Mucosa of stomach (tissue), 1 donor: Measurements from ENCODE around the gene AUNIP.

Source experiments
- H3K27me3 ChIP-seq: one replicate; pipeline ENCODE4 v1.7.0; 2013; ENCODE audit warnings: mild to moderate bottlenecking, low read length; ENCODE audit not compliant: control insufficient read depth, insufficient read depth
- H3K36me3 ChIP-seq: one replicate; pipeline ENCODE4 v1.7.0; 2013; ENCODE audit warnings: low read length; ENCODE audit not compliant: control insufficient read depth, insufficient read depth
- H3K4me1 ChIP-seq: one replicate; pipeline ENCODE4 v1.7.0; 2013; ENCODE audit warnings: mild to moderate bottlenecking, low read length; ENCODE audit not compliant: control insufficient read depth, insufficient read depth
- H3K4me3 ChIP-seq: one replicate; pipeline ENCODE4 v1.7.0; 2013; ENCODE audit warnings: low read length
- H3K9ac ChIP-seq: one replicate; pipeline ENCODE4 v1.7.0; 2013; ENCODE audit warnings: mild to moderate bottlenecking, low read length, moderate library complexity
- H3K9me3 ChIP-seq: one replicate; pipeline ENCODE4 v1.7.0; 2013; ENCODE audit warnings: mild to moderate bottlenecking, low read length, moderate library complexity; ENCODE audit not compliant: control insufficient read depth
- donor health status: Pancreatic carcinoma.

The AUNIP gene, protein sequence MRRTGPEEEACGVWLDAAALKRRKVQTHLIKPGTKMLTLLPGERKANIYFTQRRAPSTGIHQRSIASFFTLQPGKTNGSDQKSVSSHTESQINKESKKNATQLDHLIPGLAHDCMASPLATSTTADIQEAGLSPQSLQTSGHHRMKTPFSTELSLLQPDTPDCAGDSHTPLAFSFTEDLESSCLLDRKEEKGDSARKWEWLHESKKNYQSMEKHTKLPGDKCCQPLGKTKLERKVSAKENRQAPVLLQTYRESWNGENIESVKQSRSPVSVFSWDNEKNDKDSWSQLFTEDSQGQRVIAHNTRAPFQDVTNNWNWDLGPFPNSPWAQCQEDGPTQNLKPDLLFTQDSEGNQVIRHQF

DNA sequence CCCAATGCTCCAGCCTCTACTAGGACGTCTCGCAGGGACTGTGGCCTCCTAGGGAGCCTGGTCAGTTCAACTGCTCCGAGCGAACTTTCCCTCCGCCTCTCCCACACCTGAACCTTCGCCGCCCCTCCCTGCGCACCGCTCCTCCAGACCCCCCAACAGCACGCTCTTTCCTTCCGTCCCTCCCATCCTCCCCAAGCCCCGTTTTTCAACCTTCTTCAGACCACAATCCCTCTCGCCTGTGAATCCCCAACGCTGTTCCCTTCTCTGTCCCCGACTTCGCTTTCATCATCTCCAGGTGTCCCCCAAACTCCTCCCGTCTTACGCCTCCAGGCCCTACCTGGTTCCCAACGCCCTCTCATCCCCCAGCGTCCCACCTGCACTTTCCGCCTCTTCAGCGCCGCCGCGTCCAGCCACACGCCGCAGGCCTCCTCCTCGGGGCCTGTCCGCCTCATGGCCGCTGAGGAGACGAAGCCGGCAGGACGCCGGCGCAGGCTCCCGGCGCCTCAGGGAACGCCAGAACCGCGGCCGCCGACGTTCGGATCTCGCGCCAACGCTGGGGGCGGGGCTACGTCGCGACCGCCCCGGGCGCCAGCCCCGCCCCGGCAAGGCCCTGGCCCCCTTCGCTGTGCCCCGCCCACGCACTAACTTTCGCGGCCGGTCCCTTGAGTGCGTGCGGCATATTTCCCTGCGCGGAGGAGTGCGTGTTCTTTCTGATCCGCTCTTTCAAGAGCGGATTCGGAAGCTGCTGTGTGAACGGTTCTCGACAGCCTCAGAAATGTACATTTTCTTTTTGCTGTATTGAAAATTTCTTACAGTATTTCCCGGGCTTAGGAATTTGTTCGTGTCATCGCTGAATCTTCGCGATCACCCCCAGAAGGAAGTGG lies at the start of gene AUNIP:
Gene AUNIP (minus strand): TSS at position 552 of the 884 bp plus-strand sequence. CDS start 100 bp downstream, at position 452.
- H3K4me3 ChIP-seq = peak within 1 kb of the TSS; percentile 78
- peaks cover 5% of the 10 kb centered on the region for H3K4me1 ChIP-seq
- peak within 1 kb of the TSS; percentile 77 for H3K9ac ChIP-seq
- no peaks in the 10 kb centered on the region for H3K36me3 ChIP-seq
- no peaks in the 10 kb centered on the region for H3K9me3 ChIP-seq
- H3K27me3 ChIP-seq = no peaks in the 10 kb centered on the region

DNA sequence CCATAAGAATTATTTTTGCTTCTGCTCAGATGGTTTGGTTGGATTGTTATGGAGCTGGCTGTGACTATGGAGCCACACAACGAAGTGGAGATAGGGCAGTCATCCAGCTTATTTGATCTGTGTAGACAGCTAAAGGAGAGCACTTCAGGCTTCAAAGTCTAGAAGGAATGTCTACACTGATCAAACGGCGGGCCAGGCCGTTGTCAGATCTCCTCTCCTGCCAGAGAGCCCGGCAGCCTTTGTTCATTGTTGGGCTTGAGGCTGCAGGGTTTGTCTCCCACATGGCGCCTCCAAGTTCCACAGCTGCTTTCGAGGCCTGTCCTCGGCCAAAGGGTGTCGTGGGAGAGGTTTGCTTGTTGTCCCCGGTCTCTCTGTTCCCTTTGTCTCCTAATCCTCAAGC lies 49.8 kb upstream of the AUNIP start:
- peaks cover 14% of the 10 kb centered on the region for H3K4me1 ChIP-seq
- no peaks in the 10 kb centered on the region for H3K36me3 ChIP-seq
- no peak overlapping the region for H3K4me3 ChIP-seq
- H3K9ac ChIP-seq = no peak overlapping the region
- H3K27me3 ChIP-seq = no peaks in the 10 kb centered on the region
- H3K9me3 ChIP-seq = no peaks in the 10 kb centered on the region

DNA sequence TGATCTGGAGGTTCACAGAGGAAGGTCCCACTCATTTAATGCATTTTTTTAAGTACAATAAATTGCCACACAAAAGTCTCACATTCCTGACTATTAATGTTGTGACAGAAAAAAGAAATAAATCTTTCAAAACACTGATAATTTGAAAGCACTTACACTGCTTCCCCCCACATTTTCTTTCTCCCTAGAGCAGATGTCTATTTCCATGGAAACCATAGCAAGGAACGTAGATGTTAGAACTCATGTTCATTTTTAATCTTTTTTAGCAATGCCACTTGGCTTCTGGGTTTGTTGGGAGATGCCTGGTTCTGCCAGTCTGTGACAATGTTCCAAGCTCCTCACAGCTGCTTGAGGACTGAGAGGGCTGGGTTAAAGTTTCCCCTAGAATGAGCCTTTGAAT lies 48.9 kb upstream of the AUNIP start:
- peaks cover 14% of the 10 kb centered on the region for H3K4me1 ChIP-seq
- no peaks in the 10 kb centered on the region for H3K36me3 ChIP-seq
- H3K27me3 ChIP-seq = no peaks in the 10 kb centered on the region
- H3K9me3 ChIP-seq = no peaks in the 10 kb centered on the region
- H3K9ac ChIP-seq = no peak overlapping the region
- H3K4me3 ChIP-seq = no peak overlapping the region

DNA sequence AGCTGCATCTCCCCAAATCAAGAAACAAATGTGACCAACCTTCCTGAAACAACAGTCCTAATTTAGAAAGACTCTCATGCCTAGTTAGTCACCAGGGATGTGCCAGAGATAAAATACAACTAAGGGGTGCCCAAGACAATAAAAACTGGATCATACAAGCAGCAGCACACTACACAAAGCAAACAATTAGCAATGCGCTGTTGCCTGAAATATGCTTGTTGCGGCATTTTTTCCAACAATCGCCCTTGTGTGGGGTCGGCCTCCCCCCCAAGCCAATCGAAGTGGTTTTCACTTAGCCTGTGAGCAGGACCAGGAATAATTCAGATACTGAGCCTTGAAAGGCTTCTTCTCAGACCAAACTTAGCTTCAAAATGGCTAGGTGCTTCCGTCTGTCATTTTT lies 48.3 kb upstream of the AUNIP start:
- Histone ChIP-seq H3K36me3 (no peaks in the 10 kb centered on the region), H3K27me3 (no peaks in the 10 kb centered on the region), H3K4me1 (peaks cover 14% of the 10 kb centered on the region), H3K4me3 (no peak overlapping the region), H3K9me3 (no peaks in the 10 kb centered on the region), H3K9ac (no peak overlapping the region)

DNA sequence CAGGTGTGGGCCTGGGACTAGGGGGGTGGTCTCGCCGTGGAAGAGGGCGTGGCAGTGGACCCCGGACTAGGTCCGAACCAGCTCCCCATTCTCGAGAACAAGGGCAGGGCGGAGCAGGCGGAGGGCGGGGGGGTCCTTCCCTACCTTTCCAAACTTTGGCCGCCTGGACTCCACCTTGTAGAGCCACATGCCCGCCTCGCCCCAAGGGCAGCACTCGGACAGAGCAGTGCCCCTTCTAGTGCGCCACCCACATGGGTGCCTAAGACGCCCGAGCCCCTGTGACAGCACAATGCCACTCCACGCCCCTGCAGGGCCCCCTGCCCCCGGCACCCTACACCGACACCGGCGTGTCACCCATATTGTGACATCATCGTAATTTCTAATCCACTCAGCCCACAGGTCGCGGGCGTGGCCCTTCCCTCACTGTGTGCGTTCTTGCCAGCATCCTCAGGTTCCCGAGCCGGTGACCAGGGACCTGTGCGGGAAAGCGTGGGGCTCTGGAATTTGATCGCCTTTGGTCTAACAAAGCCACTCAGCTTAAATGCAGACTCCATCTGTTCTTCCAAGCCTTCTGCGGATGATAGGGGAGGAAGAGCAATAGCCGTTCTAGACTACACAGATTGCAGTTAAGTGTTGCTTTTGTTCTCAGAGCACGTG lies 47.5 kb upstream of the AUNIP start:
- H3K27me3 ChIP-seq = no peaks in the 10 kb centered on the region
- peak overlapping the region; percentile 5 for H3K9ac ChIP-seq
- no peak overlapping the region for H3K4me3 ChIP-seq
- H3K9me3 ChIP-seq = no peaks in the 10 kb centered on the region
- no peaks in the 10 kb centered on the region for H3K36me3 ChIP-seq
- H3K4me1 ChIP-seq = peaks cover 14% of the 10 kb centered on the region

DNA sequence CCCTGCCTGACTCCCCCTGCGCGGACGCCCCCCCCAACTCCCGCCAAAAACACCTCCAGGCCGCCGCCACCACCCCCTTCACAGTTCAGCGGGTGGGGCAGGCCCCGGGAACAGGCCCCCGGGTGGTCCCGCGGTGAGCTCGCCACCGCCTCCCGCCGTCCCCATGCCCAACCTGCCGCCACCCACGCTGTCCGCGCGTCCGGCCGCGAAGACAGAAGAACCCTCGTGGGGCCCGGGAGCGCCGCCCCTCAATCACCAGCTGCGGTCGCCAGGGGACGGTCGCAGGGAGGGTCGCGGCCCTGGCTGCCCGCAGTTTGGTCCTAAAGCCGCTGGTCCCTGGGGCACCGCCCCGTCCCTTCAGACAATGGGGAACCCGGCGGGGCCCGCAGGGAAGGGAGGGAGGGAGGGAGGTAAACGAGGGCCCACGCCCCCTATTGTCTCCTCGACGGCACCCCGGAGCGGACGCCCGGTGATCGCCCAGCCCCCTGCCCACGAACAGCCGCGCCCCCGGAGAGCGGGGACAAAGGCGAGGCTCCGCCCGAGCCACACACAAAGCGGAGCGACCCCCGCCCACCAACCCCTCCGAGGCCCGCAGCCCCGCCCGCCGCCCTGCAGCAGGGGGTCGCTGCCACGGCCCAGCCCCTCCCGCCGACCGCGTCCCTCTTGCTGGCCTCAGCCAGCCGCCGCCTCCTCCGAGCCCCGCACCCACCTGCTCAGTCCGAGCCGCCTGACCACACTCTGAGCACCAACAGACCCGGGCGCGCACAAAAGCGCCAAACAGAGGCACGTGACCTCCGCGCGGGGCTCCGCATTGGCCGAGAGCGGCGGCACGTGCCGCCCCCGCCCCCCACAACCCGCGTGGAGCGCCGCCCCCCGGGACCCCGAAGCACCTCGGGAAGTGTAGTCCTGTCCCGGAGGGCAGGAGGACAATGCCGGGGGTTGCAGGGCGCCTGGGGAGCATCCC lies 46.7 kb upstream of the AUNIP start, which contains the start of gene STMN1:
Gene STMN1 (minus strand): TSS at position 740 of the 964 bp plus-strand sequence. CDS start 1,743 bp downstream, outside the sequence.
- Histone ChIP-seq H3K4me3 (peak within 1 kb of the TSS; percentile 53), H3K27me3 (no peaks in the 10 kb centered on the region), H3K9me3 (no peaks in the 10 kb centered on the region), H3K4me1 (peaks cover 14% of the 10 kb centered on the region), H3K9ac (peak within 1 kb of the TSS; percentile 49), H3K36me3 (no peaks in the 10 kb centered on the region)

DNA sequence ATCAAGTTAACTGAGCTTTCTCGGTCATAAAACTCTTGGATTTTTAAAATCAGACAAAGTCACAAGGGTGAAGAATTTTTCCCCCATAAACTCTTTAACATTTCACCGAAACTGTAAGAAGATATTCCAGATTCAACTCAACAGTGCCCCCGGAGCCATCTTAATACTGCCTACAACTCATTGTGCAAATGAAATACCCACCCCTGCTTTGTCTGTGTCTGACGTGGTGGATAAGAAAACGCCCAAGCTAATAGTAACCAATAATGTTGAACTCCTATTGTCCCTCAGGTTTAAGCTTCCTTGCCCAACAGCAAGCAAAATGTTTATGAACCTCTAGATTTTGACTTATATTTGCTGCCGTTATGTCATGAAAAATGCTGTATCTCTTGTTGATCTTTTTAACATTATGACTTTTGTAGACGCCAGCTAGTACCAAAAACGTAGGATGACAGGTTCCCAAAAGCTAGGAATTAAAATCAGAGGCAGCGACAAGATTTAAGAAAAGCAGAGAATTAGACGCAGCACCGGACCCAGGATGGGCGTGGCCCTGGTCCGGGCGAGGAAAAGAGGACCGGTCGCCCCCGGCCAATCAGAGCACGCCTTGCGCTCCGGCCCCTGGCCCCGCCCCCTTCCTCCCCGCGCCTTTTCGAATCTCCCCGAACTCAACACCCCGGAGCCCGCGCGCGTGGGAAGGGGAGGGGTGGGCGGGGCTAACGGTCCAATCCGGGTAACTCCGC lies 45.9 kb upstream of the AUNIP start:
- peaks cover 14% of the 10 kb centered on the region for H3K4me1 ChIP-seq
- no peaks in the 10 kb centered on the region for H3K36me3 ChIP-seq

DNA sequence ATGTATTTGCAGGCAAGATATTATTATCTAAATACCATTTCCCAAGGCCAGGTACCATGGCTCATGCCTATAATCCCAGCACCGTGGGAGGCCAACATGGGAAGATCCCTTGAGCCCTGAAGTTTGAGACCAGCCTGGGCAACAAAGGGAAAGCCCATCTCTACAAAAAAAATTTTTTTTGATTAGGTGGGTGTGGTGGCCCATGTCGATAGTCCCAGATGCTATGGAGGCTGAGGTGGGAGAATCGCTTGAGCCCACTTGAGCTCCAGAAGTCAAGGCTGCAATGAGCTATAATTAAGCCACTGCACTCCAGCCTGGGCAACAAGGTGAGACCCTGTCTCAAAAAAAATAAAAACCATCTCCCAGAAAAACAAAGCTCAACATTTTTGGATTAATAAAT lies 44.7 kb upstream of the AUNIP start:
- Histone ChIP-seq H3K36me3 (no peaks in the 10 kb centered on the region), H3K9ac (no peak overlapping the region), H3K4me1 (peaks cover 14% of the 10 kb centered on the region), H3K27me3 (no peaks in the 10 kb centered on the region), H3K4me3 (no peak overlapping the region), H3K9me3 (no peaks in the 10 kb centered on the region)

More for the DNA sequence above, 45.9 kb upstream of the AUNIP start:
- Histone ChIP-seq H3K9ac (peak overlapping the region; percentile 49), H3K4me3 (peak overlapping the region; percentile 53), H3K27me3 (no peaks in the 10 kb centered on the region), H3K9me3 (no peaks in the 10 kb centered on the region)

DNA sequence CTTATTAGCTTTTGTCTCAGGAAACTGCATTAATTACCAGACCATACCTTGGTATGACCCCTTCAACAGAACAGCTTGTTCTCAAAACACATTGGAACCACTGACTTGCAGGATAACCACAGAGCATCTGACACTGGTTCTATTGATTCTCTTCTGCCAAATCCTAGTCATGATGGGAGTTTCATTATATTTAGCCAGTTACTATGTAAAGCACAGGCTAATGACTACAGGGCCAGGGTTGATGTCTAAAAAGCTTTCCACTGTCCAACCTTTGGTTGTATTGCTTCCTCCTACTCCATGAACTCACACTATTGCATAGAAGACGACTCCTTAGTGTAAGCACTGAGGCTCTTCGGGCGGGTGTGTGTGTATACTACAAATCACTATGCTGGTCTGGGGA lies 43.2 kb upstream of the AUNIP start:
- H3K27me3 ChIP-seq = no peaks in the 10 kb centered on the region
- H3K9me3 ChIP-seq = no peaks in the 10 kb centered on the region
- H3K4me1 ChIP-seq = peaks cover 14% of the 10 kb centered on the region
- no peaks in the 10 kb centered on the region for H3K36me3 ChIP-seq
- H3K9ac ChIP-seq = no peak overlapping the region
- no peak overlapping the region for H3K4me3 ChIP-seq

DNA sequence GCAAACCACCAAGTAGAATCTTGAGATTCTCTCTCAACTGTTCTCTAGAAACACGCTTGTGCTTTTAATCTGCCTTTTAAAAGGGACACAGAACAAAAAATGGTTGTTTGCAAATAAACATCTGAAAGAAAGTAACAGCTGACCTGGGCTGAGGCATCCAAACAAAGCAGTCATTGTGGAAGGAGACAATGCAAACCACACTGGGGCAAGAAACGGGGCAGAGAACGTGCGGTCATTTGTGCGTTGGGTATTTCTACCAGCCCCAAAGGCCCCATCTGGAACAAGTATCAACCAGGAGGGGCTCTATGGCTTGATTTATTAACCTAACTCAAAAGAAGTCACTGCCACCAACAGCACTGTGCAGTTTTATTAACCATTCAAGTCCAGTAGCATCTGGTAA lies 41.0 kb upstream of the AUNIP start:
- H3K4me1 ChIP-seq = peaks cover 16% of the 10 kb centered on the region
- no peaks in the 10 kb centered on the region for H3K9me3 ChIP-seq
- no peaks in the 10 kb centered on the region for H3K27me3 ChIP-seq
- no peak overlapping the region for H3K4me3 ChIP-seq
- H3K9ac ChIP-seq = no peak overlapping the region
- H3K36me3 ChIP-seq = no peaks in the 10 kb centered on the region
